Glutamatergic neuron (in vitro differentiated cells): ENCODE measurements around the gene ASCL2. TPM values are rescaled to one million over a fixed set of nuclear protein-coding genes. Genes with fewer than 3 reads are reported as not detected.

ENCODE experiments used
- DNase-seq: peaks from one replicate; pipeline ENCODE4 v3.0.0; 2022
- H3K27ac Mint-ChIP-seq: one replicate; pipeline ENCODE4 v1.8.0; 2020; ENCODE audit warnings: mild to moderate bottlenecking, mixed read lengths, inconsistent platforms; ENCODE audit not compliant: unreplicated experiment
- H3K27me3 Mint-ChIP-seq: one replicate; pipeline ENCODE4 v1.8.0; 2020; ENCODE audit warnings: mild to moderate bottlenecking, moderate library complexity, mixed read lengths, inconsistent platforms; ENCODE audit not compliant: unreplicated experiment
- H3K36me3 Mint-ChIP-seq: one replicate; pipeline ENCODE4 v1.8.0; 2020; ENCODE audit warnings: mild to moderate bottlenecking, mixed read lengths, inconsistent platforms; ENCODE audit not compliant: unreplicated experiment
- H3K4me1 Mint-ChIP-seq: one replicate; pipeline ENCODE4 v1.8.0; 2020; ENCODE audit warnings: mild to moderate bottlenecking, low read depth, mixed read lengths, inconsistent platforms; ENCODE audit not compliant: unreplicated experiment
- H3K4me3 Mint-ChIP-seq: one replicate; pipeline ENCODE4 v1.8.0; 2020; ENCODE audit warnings: mild to moderate bottlenecking, mixed read lengths, inconsistent platforms; ENCODE audit not compliant: unreplicated experiment
- H3K9me3 Mint-ChIP-seq: one replicate; pipeline ENCODE4 v1.8.0; 2020; ENCODE audit warnings: mild to moderate bottlenecking, moderate library complexity, mixed read lengths, inconsistent platforms; ENCODE audit not compliant: unreplicated experiment
- CTCF ChIP-seq: fragments of 200-600 bp; sonication (generic); IDR thresholded peaks from one replicate; pipeline ENCODE4 v1.5.0; 2021; ENCODE audit not compliant: partially characterized antibody, unreplicated experiment
- total RNA-seq: library from RNA; stranded (reverse); fragmentation: NEBNext Ultra II Directional; extraction: Animal tissue kit (Norgen Biotek cat#: 25700); gene quantifications from one replicate; pipeline ENCODE4 v1.2.1, GENCODE V29; 2021; ENCODE audit not compliant: unreplicated experiment

The ASCL2 gene
- total RNA-seq, 1 donor from 2014 or later: not detected

GRCh38 chr11:2264366-2265053 lies 5.9 kb downstream of the ASCL2 start:
- H3K36me3 Mint-ChIP-seq: no peaks in the 10 kb centered on the region
- no peak for TF ChIP-seq CTCF
- no peaks in the 10 kb centered on the region for H3K4me1 Mint-ChIP-seq
- peaks cover 17% of the 10 kb centered on the region for H3K27me3 Mint-ChIP-seq
- no peak overlapping the region for H3K27ac Mint-ChIP-seq
- no peak overlapping the region for H3K4me3 Mint-ChIP-seq
- no peak for DNase-seq
- no peaks in the 10 kb centered on the region for H3K9me3 Mint-ChIP-seq

- Mint-ChIP-seq H3K36me3 (no peaks in the 10 kb centered on the region), H3K27me3 (peaks cover 17% of the 10 kb centered on the region), H3K27ac (no peak overlapping the region), H3K4me3 (no peak overlapping the region), H3K4me1 (no peaks in the 10 kb centered on the region), H3K9me3 (no peaks in the 10 kb centered on the region)
- no peak for DNase-seq
- no peak for TF ChIP-seq CTCF
These were observed 6.5 kb downstream of the ASCL2 start for GRCh38 chr11:2263724-2264360.

- Mint-ChIP-seq H3K27me3 (peaks cover 14% of the 10 kb centered on the region), H3K27ac (no peak overlapping the region)
- DNase-seq: no peak
These were observed 7.3 kb downstream of the ASCL2 start for GRCh38 chr11:2263071-2263565.

GRCh38 chr11:2262301-2263070 lies 7.9 kb downstream of the ASCL2 start:
- Mint-ChIP-seq H3K27ac (no peak overlapping the region), H3K36me3 (no peaks in the 10 kb centered on the region), H3K4me1 (no peaks in the 10 kb centered on the region), H3K9me3 (peaks cover 3% of the 10 kb centered on the region), H3K4me3 (no peak overlapping the region), H3K27me3 (peaks cover 10% of the 10 kb centered on the region)
- no peak for TF ChIP-seq CTCF
- DNase-seq: no peak

More at GRCh38 chr11:2263071-2263565, 7.3 kb downstream of the ASCL2 start:
- H3K4me1 Mint-ChIP-seq: no peaks in the 10 kb centered on the region
- H3K36me3 Mint-ChIP-seq: no peaks in the 10 kb centered on the region
- no peak for TF ChIP-seq CTCF
- peaks cover 2% of the 10 kb centered on the region for H3K9me3 Mint-ChIP-seq
- H3K4me3 Mint-ChIP-seq: no peak overlapping the region
